Measurements from ENCODE around the gene NOTCH2.

NOTCH2 gene

DNA sequence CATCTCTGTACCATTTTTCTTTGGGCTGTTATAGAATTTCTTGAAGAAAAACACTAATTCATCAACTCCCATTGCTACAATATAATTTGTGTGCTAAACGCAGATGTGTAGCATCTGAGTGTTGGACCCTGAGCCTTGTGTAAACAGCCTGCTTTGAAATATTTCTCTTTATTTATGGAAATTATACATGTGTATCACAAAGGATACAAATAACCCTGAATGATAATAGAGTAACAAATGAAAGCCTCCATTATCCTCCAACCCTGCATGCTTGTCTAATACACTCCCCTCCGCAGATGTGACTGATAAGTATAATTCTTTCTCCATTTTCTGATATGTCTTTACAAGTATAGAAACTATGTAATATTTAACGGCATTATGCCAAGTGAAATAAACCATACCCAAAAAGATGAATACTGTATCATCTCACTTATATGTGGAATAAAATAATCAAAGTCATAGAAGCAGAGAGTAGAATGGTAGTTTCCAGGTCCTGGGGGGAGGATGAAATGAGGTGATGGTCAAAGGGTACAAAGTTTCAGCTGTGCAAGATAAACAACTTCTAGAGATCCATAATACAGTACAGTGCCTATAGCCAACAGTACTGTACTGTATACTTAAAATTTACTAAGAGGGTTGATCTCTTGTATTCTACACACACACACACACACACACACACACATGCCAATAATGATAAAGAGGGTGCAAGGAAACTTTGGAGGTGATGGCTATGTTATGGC, 170.3 kb downstream of the NOTCH2 start:
- Mint-ChIP-seq H3K27me3 (ENCODE audit: low read depth, poor library complexity) (peaks cover 19% of the 10 kb centered on the region), H3K4me1 (no peaks in the 10 kb centered on the region), H3K27ac (no peak overlapping the region)

DNA sequence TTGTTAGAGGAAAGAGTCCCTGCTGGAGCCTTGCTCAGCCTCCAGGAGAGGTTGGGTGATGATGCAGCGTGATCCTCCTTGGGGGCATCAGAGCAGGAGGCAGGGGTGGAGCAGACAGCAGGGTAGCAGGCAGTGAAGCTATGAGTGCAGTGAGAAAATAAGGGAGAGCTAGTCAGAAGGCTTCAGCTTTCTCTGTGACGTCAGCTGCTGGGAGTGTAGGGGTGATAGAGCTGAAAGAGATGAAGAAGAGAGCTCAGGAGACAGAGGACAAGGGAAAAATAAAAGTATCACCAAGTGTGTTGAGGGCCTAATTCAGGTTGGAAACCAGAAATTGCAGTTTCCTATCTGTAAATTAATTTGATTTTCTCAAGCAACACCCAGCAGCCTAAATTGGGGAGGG, 170.9 kb downstream of the NOTCH2 start:
- DNase-seq = no peak
- Mint-ChIP-seq H3K4me1 (no peaks in the 10 kb centered on the region), H3K36me3 (ENCODE audit: low read depth) (no peaks in the 10 kb centered on the region), H3K9me3 (no peaks in the 10 kb centered on the region), H3K27me3 (ENCODE audit: low read depth, poor library complexity) (peaks cover 14% of the 10 kb centered on the region), H3K4me3 (no peak overlapping the region), H3K27ac (no peak overlapping the region)
- TF ChIP-seq, protein P1, sequence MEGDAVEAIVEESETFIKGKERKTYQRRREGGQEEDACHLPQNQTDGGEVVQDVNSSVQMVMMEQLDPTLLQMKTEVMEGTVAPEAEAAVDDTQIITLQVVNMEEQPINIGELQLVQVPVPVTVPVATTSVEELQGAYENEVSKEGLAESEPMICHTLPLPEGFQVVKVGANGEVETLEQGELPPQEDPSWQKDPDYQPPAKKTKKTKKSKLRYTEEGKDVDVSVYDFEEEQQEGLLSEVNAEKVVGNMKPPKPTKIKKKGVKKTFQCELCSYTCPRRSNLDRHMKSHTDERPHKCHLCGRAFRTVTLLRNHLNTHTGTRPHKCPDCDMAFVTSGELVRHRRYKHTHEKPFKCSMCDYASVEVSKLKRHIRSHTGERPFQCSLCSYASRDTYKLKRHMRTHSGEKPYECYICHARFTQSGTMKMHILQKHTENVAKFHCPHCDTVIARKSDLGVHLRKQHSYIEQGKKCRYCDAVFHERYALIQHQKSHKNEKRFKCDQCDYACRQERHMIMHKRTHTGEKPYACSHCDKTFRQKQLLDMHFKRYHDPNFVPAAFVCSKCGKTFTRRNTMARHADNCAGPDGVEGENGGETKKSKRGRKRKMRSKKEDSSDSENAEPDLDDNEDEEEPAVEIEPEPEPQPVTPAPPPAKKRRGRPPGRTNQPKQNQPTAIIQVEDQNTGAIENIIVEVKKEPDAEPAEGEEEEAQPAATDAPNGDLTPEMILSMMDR (IDR thresholded peaks at IDR 0.05) = no peak

More for the DNA sequence above, 170.3 kb downstream of the NOTCH2 start:
- no peak for DNase-seq
- Mint-ChIP-seq H3K4me3 (no peak overlapping the region), H3K9me3 (no peaks in the 10 kb centered on the region), H3K36me3 (ENCODE audit: low read depth) (no peaks in the 10 kb centered on the region)
- TF ChIP-seq, protein P1 (IDR thresholded peaks at IDR 0.05) = no peak

DNA sequence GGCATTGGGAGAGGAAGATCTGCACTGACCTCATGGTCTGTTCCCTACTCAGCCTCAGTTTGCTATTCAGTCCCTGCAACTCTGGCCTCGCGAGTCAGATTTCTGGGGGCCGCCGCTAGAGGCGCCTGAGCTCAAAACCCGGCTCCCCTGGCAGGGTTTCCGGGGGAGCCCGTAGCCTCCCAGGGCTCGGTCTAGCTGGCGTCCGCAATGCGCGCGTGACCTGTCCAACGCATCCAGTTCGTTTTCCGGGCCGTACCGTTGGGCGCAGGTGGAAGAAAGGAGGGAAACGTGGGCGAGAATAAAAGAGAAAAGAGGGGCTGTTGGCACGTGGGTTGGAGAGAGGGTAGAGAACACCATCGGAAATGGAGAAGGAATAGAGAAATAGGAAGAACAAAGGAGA, 173.2 kb downstream of the NOTCH2 start, which contains the start of gene ADAM30:
TSS of gene ADAM30 (minus strand) at position 213 of the 400 bp plus-strand sequence. CDS start at position 34, 179 bp downstream.
- no peak within 1 kb of the TSS for H3K27ac Mint-ChIP-seq

DNA sequence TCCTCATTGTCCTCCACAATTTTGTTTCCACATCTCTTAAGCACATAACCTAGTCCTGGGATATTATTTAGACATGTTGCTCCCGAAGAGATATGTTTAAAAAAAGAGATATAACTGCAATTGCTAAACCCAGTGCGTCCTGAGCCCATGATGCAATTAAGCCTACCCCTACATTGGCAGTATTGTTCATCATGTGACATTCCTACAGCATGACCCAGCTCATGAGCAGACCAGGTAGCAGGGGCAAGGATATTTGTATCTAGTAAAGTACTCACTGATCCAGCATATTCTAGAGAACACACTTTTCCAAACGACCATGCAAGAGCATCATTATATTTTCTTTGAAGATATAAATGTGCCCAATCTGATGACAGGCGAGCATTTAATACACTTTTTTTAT, 174.4 kb downstream of the NOTCH2 start:
- peaks cover 7% of the 10 kb centered on the region for H3K9me3 Mint-ChIP-seq
- peaks cover 19% of the 10 kb centered on the region for H3K27me3 Mint-ChIP-seq (ENCODE audit: low read depth, poor library complexity)
- no peak overlapping the region for H3K27ac Mint-ChIP-seq
- TF ChIP-seq, protein P1 (IDR thresholded peaks at IDR 0.05) = no peak
- no peak overlapping the region for H3K4me3 Mint-ChIP-seq
- H3K4me1 Mint-ChIP-seq = no peaks in the 10 kb centered on the region
- H3K36me3 Mint-ChIP-seq (ENCODE audit: low read depth) = no peaks in the 10 kb centered on the region
- DNase-seq = no peak

More for the DNA sequence above, 173.2 kb downstream of the NOTCH2 start, which contains the start of gene ADAM30:
- TF ChIP-seq, protein P1 (IDR thresholded peaks at IDR 0.05) = no peak
- no peaks in the 10 kb centered on the region for H3K9me3 Mint-ChIP-seq
- no peak for DNase-seq
- peaks cover 16% of the 10 kb centered on the region for H3K27me3 Mint-ChIP-seq (ENCODE audit: low read depth, poor library complexity)
- H3K4me3 Mint-ChIP-seq = no peak within 1 kb of the TSS
- H3K4me1 Mint-ChIP-seq = no peaks in the 10 kb centered on the region
- no peaks in the 10 kb centered on the region for H3K36me3 Mint-ChIP-seq (ENCODE audit: low read depth)

DNA sequence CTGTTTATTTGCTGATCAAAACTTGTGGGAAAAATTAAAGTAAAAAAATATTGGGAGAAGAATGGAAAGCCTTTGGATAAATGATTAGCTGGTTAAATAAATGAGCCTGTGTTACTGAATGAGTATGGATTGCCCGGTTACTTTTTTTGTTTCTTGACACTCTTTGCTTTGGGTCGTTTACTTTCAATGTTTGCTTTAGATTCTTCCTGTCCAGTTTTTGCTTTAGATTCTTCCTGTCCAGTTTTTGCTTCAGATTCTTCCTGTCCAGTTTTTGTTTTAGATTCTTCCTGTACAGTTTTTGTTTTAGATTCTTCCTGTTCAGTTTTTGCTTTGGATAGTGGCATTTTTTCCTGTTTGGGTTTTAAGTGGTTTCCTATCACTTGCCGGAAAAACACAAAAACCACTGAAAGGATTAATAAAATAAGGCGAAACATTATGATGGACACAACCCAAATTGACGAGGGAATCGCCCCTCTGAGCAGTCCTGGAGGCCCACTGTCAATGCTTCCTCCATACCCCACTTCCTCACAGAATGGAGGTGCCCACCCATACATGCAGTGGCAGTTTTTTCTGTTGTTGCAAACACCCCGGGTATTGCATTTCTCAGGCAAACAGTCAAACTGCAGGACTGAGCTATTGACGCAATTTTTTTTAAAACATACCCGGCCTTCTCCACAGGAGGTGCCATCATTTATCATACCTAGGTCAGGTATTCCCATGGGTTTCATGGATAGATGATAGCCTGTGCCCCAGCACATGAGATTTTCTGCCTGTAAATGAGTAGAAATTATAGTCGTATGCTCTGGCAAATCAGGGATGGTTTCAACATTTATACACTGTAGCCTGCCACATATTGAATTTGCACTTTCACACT, 175.4 kb downstream of the NOTCH2 start:
- Mint-ChIP-seq H3K36me3 (ENCODE audit: low read depth) (no peaks in the 10 kb centered on the region), H3K27ac (no peak overlapping the region), H3K27me3 (ENCODE audit: low read depth, poor library complexity) (peaks cover 19% of the 10 kb centered on the region), H3K9me3 (peaks cover 14% of the 10 kb centered on the region), H3K4me1 (no peaks in the 10 kb centered on the region), H3K4me3 (no peak overlapping the region)
- no peak for DNase-seq
- TF ChIP-seq, protein P1 (IDR thresholded peaks at IDR 0.05) = no peak

Measured in nephron progenitor cell (in vitro differentiated cells).